ENCODE measurements around the gene TUBB4A.
A peak's percentile ranks its signal among the peaks of the same experiment; 100 is the strongest.

The TUBB4A gene

DNA sequence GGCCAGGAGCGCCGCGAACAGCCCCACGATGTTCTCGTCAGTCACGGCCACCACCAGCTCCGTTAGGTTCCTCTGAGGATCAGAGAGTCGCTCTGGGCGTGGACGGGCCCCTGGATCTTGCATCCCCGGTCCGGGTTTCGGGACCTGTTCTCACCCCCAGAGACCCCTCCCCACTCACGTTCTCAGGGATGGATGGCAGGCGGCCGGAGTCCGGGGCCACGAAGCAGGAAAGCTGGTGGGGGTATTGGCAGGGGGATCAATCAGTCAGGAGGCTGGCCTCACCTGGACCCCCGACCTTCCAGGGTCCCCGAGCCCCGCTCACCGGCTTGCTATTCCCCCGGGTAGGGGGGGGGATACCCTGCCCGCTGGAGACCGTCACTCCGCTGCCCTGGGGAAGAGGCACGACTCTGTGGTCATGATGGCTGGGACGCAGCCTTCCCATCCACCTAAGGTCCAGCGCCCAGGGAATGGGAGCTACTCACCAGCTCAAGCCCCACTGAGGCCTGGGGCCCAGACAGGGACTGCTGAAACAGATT is 25.1 kb downstream of the TUBB4A start:
- H3K4me3 ChIP-seq (ENCODE audit: low read depth, low read length), result no peak overlapping the region
- DNase-seq (ENCODE audit: low read depth), result no peak
- TF ChIP-seq MYC (IDR thresholded peaks at IDR 0.05; ENCODE audit: low read depth, low read length) (no peak), POLR2A (IDR thresholded peaks at IDR 0.05; ENCODE audit: extremely low read depth, insufficient read length) (no peak)

DNA sequence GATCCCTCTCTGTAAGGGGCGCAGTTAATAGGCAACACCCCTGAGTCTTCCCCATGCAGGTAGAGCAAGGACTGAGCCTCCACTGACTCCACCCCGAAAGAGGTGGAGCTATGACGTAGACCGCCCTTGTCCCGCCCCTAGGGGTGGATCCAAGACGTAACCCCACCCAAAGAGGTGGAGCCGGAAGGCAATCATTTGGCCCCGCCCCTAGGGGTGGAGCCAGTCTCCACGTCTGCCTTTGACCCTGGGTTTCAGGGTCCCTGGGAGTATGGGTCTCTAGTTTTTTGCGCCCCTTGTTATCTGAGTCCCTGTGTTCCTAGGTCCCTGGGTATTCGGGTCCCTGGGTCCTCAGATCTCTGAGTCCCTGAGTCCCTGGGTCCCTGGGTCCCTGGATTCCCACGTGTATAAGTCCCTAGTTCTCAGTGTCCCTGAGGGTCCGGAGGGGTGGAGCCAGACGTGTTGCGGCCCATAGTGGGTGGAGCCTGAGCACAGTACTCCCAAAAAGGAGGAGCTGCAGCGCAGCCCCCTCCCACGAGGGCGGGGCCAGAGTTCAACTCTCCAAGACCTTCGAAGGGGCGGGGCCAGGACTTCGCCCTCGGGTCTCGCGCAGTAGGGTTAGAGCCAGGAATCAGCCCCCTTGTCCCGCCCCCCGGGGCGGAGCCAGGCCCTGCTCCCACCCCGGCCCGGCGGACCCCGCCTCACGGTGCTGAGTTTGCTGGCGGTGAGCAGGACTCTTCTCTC is 25.8 kb downstream of the TUBB4A start:
- no peak overlapping the region for H3K4me3 ChIP-seq (ENCODE audit: low read depth, low read length)
- TF ChIP-seq CTCF (IDR thresholded peaks at IDR 0.05; ENCODE audit: low read depth, low read length), result no peak
- no peak for TF ChIP-seq POLR2A (IDR thresholded peaks at IDR 0.05; ENCODE audit: extremely low read depth, insufficient read length)
- TF ChIP-seq, protein P1, sequence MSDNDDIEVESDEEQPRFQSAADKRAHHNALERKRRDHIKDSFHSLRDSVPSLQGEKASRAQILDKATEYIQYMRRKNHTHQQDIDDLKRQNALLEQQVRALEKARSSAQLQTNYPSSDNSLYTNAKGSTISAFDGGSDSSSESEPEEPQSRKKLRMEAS (IDR thresholded peaks at IDR 0.05; ENCODE audit: low read depth, low read length), result no peak
- no peak for TF ChIP-seq MYC (IDR thresholded peaks at IDR 0.05; ENCODE audit: low read depth, low read length)
- peak; percentile 31 for DNase-seq (ENCODE audit: low read depth)

GRCh38 chr19:6475321-6476108 is 26.6 kb downstream of the TUBB4A start:
- DNase-seq (ENCODE audit: low read depth), result no peak
- H3K4me3 ChIP-seq (ENCODE audit: low read depth, low read length), result no peak overlapping the region
- TF ChIP-seq MYC (IDR thresholded peaks at IDR 0.05; ENCODE audit: low read depth, low read length) (no peak), POLR2A (IDR thresholded peaks at IDR 0.05; ENCODE audit: extremely low read depth, insufficient read length) (no peak), CTCF (IDR thresholded peaks at IDR 0.05; ENCODE audit: low read depth, low read length) (no peak)
- TF ChIP-seq, protein P1 (IDR thresholded peaks at IDR 0.05; ENCODE audit: low read depth, low read length), result no peak

GRCh38 chr19:6473647-6474046 is 28.5 kb downstream of the TUBB4A start:
- H3K4me3 ChIP-seq (ENCODE audit: low read depth, low read length), result no peak overlapping the region
- no peak for DNase-seq (ENCODE audit: low read depth)
- no peak for TF ChIP-seq MYC (IDR thresholded peaks at IDR 0.05; ENCODE audit: low read depth, low read length)
- TF ChIP-seq, protein P1 (IDR thresholded peaks at IDR 0.05; ENCODE audit: low read depth, low read length), result no peak

DNA sequence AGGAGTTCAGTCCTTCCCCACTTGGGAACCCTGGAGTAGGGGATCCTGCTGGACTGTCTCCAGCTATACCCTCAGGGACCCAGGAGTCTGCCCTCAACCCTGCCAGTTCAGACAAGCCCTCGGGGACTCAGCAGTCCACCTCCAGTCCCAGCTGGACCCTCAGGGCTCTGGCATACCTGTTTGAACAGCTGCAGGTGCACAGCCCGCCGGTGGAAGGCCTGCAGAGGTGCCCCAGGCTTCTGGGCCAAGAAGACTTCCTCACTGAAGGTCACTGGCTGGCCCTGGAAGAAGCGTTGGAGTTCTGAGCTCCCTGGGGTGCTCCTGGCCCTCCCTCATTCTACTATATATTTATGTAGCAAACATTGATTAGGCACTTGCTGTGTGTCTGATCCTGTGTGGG is 29.4 kb downstream of the TUBB4A start:
- TF ChIP-seq CTCF (IDR thresholded peaks at IDR 0.05; ENCODE audit: low read depth, low read length), result no peak
- TF ChIP-seq MYC (IDR thresholded peaks at IDR 0.05; ENCODE audit: low read depth, low read length), result no peak
- no peak for TF ChIP-seq POLR2A (IDR thresholded peaks at IDR 0.05; ENCODE audit: extremely low read depth, insufficient read length)
- TF ChIP-seq, protein P1 (IDR thresholded peaks at IDR 0.05; ENCODE audit: low read depth, low read length), result no peak
- no peak overlapping the region for H3K4me3 ChIP-seq (ENCODE audit: low read depth, low read length)
- DNase-seq (ENCODE audit: low read depth), result no peak

DNA sequence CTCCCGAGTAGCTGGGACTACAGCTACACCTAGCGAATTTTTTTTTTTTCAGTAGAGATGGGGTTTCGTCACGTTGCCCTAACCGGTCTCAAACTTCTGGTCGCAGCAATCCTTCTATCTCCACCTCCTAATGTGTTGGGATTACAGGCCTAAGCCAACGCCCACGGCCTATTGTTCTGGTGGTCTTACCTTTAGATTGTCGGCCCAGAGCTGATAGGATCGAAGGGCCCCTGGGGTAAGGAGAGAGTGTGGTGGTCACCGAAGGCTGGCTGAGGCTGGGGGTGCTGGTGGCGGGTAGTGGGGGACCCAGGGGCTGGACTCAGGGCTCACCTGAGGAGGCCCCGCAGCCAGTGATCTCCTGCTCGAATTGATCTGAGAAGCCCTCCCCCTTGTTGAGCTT is 31.0 kb downstream of the TUBB4A start:
- no peak for DNase-seq (ENCODE audit: low read depth)
- no peak for TF ChIP-seq MYC (IDR thresholded peaks at IDR 0.05; ENCODE audit: low read depth, low read length)
- H3K4me3 ChIP-seq (ENCODE audit: low read depth, low read length), result no peak overlapping the region

DNA sequence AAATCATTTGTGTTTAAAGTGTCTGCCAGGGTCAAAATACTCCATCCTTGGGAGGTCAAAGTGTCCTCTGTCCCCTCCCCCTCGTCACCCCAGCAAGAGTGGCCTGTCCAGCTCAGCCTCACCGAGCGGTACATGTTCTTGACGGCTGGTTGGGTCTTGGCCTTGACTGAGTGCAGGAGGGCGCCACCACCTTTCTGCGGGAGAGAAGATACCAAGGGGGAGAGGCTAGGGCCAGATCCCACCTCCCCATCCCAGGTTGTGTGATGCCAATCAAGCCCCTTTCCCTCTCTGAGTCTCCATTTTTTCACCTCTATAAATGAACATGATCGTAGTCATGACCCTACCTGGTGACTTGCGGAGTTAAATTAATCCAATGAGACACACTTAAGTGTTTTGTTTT is 31.9 kb downstream of the TUBB4A start:
- no peak overlapping the region for H3K4me3 ChIP-seq (ENCODE audit: low read depth, low read length)
- TF ChIP-seq, protein P1 (IDR thresholded peaks at IDR 0.05; ENCODE audit: low read depth, low read length), result no peak
- TF ChIP-seq POLR2A (IDR thresholded peaks at IDR 0.05; ENCODE audit: extremely low read depth, insufficient read length) (no peak), MYC (IDR thresholded peaks at IDR 0.05; ENCODE audit: low read depth, low read length) (no peak), CTCF (IDR thresholded peaks at IDR 0.05; ENCODE audit: low read depth, low read length) (no peak)
- DNase-seq (ENCODE audit: low read depth), result no peak

Data from NB4 (cell line).